Ishikawa (cell line): ENCODE results near the gene KIAA1755.

Source experiments
- CEBPB ChIP-seq: IDR thresholded peaks from 2 replicates; pipeline ENCODE4 v1.6.1; 2012
- CREB1 ChIP-seq: IDR thresholded peaks from 2 replicates; pipeline ENCODE4 v1.6.1; 2012; ENCODE audit warnings: low read depth
- EP300 ChIP-seq: IDR thresholded peaks from 2 replicates; pipeline ENCODE4 v1.6.1; 2012; ENCODE audit warnings: borderline replicate concordance
- FOXM1 ChIP-seq: IDR thresholded peaks from 2 replicates; pipeline ENCODE4 v1.6.1; 2012; ENCODE audit warnings: low read depth, borderline replicate concordance
- MAX ChIP-seq: IDR thresholded peaks from 2 replicates; pipeline ENCODE4 v1.6.1; 2012
- RAD21 ChIP-seq: IDR thresholded peaks from 2 replicates; pipeline ENCODE4 v1.6.1; 2012; ENCODE audit warnings: low read depth
- REST ChIP-seq: IDR thresholded peaks from 2 replicates; pipeline ENCODE4 v1.6.1; 2012; ENCODE audit warnings: low read depth, mild to moderate bottlenecking
- TAF1 ChIP-seq: IDR thresholded peaks from 2 replicates; pipeline ENCODE4 v1.6.1; 2012; ENCODE audit warnings: low read depth, mild to moderate bottlenecking
- TCF12 ChIP-seq: IDR thresholded peaks from 2 replicates; pipeline ENCODE4 v1.6.1; 2012; ENCODE audit warnings: low read depth
- TEAD4 ChIP-seq: IDR thresholded peaks from 2 replicates; pipeline ENCODE4 v1.6.1; 2012
- YY1 ChIP-seq: IDR thresholded peaks from 2 replicates; pipeline ENCODE4 v1.6.1; 2012; ENCODE audit warnings: low read depth
- ZBTB7A ChIP-seq: IDR thresholded peaks from 2 replicates; pipeline ENCODE4 v1.6.1; 2012; ENCODE audit warnings: low read depth

- TF ChIP-seq RAD21 (no peak), TEAD4 (no peak), TCF12 (no peak), MAX (no peak), FOXM1 (no peak), TAF1 (no peak), EP300 (no peak), CEBPB (no peak), REST (no peak), CREB1 (no peak), YY1 (no peak), ZBTB7A (no peak)
Observed at GRCh38 chr20:38227420-38228360, 32.8 kb downstream of the KIAA1755 start.
